Tibial nerve (tissue), 3 donors: ENCODE measurements around the gene ACADSB.

Experiments
- CTCF ChIP-seq, 5 experiments: fragments of 200-600 bp in 3 of 5; fragments of 450-650 bp in 2 of 5; sonication (generic) in 3 of 5; IDR thresholded peaks; one replicate each; pipeline ENCODE4 v1.5.1; 2016 to 2019; ENCODE audit warnings: antibody characterized with exemption in 5 of 5, mild to moderate bottlenecking in 3 of 5, moderate library complexity in 2 of 5
- POLR2A ChIP-seq, 2 donors: fragments of 450-650 bp; IDR thresholded peaks; one replicate each; pipeline ENCODE4 v1.6.1; 2017; ENCODE audit warnings: antibody characterized with exemption in 2 of 2, mild to moderate bottlenecking in 2 of 2, moderate library complexity in 2 of 2

- no peak for TF ChIP-seq CTCF (IDR thresholded peaks at IDR 0.05)
- TF ChIP-seq POLR2A (IDR thresholded peaks at IDR 0.05), result no peak
These were observed 34.8 kb upstream of the ACADSB start for GRCh38 chr10:122974023-122974422.
